ENCODE results near the gene TMEM247.

Gene TMEM247

DNA sequence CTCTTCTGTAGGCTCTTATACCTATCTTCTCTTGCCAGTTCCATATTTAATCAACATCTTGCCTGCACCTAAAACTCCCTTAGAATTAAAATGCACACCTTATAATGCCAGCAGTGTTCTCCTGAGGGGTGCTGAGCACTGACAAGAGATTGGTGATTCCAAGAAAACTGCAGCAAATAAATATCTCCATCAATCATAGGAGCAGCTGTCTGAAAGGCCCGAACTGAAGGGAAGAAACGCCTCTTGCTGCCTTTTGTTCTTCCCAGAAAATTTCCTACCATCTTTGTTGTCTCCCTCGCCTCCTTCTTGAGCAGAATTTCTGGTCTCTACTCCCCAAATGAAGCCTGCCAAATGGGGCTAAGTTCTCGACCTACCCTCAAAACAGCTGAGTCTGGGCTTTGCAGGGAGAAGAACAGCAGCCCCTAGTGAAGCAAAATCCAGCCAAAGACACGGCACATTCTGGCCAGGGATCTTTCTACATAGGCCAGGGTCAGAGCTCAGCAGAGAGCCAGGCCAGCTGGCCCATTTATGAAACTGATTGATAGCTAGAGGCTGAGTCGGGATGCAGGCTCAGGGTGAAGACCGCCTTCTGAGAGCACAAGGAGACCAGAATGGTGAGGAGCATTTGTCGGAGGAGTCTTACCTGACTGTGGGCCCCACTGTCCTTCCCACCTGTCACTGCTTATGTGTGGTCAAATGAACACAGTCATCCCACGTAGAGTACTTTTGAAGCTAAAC lies 20.4 kb upstream of the TMEM247 start:
- Histone ChIP-seq H3K36me3 (replicated peaks; ENCODE audit: insufficient read depth, low read length) (no peaks in the 10 kb centered on the region), H3K4me2 (ENCODE audit: low read depth, low read length) (no peak overlapping the region), H3K4me1 (ENCODE audit: low read length) (peaks cover 18% of the 10 kb centered on the region), H3F3A (ENCODE audit: insufficient read depth, low read length) (peaks cover 7% of the 10 kb centered on the region), H2AFZ (ENCODE audit: low read length) (no peak overlapping the region), H3K27me3 (replicated peaks; ENCODE audit: insufficient read depth, low read length) (no peaks in the 10 kb centered on the region), H3K4me3 (ENCODE audit: low read length) (no peak overlapping the region), H3K27ac (ENCODE audit: low read length) (no peak overlapping the region), H3K79me2 (ENCODE audit: low read length) (no peaks in the 10 kb centered on the region), H3K9me2 (replicated peaks; ENCODE audit: insufficient read depth, low read length) (no peaks in the 10 kb centered on the region), H3K9ac (ENCODE audit: low read length) (no peak overlapping the region), H3K9me3 (replicated peaks; ENCODE audit: insufficient read depth, low read length) (no peaks in the 10 kb centered on the region), H4K20me1 (ENCODE audit: insufficient read depth, low read length) (no peaks in the 10 kb centered on the region)
- TF ChIP-seq EZH2phosphoT487 (IDR thresholded peaks at IDR 0.05; ENCODE audit: low read length) (no peak), EZH2 (optimal IDR thresholded peaks at IDR 0.05; ENCODE audit: low read depth, low read length) (no peak)
- TF ChIP-seq, protein P1, sequence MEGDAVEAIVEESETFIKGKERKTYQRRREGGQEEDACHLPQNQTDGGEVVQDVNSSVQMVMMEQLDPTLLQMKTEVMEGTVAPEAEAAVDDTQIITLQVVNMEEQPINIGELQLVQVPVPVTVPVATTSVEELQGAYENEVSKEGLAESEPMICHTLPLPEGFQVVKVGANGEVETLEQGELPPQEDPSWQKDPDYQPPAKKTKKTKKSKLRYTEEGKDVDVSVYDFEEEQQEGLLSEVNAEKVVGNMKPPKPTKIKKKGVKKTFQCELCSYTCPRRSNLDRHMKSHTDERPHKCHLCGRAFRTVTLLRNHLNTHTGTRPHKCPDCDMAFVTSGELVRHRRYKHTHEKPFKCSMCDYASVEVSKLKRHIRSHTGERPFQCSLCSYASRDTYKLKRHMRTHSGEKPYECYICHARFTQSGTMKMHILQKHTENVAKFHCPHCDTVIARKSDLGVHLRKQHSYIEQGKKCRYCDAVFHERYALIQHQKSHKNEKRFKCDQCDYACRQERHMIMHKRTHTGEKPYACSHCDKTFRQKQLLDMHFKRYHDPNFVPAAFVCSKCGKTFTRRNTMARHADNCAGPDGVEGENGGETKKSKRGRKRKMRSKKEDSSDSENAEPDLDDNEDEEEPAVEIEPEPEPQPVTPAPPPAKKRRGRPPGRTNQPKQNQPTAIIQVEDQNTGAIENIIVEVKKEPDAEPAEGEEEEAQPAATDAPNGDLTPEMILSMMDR (IDR thresholded peaks at IDR 0.05; ENCODE audit: low read length), result no peak
- no peak for DNase-seq

DNA sequence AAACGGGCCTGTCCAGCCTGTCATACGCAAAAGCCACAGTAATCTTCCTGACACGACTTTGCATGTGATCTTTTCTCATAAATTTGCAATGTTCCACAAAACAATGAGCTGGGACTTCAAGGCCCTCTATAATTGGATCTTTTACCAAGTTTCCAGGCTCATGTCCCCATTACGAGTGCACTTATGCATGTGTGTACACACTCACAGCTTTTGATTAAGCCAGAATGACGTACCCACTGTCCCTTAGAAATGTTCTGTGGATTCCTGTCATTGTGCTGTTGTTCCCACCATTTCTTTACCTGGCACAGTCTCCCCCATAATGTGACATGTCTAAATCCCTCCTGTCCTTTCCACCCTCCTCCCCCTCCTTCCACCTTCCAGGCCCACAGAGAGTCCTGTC lies 19.7 kb upstream of the TMEM247 start:
- no peak for DNase-seq
- H3K36me3 ChIP-seq (replicated peaks; ENCODE audit: insufficient read depth, low read length), result no peaks in the 10 kb centered on the region
- H3K27ac ChIP-seq (ENCODE audit: low read length), result no peak overlapping the region
- H3K27me3 ChIP-seq (replicated peaks; ENCODE audit: insufficient read depth, low read length), result no peaks in the 10 kb centered on the region
- peaks cover 18% of the 10 kb centered on the region for H3K4me1 ChIP-seq (ENCODE audit: low read length)
- no peaks in the 10 kb centered on the region for H3K9me3 ChIP-seq (replicated peaks; ENCODE audit: insufficient read depth, low read length)
- no peak overlapping the region for H3K9ac ChIP-seq (ENCODE audit: low read length)
- H2AFZ ChIP-seq (ENCODE audit: low read length), result no peak overlapping the region
- no peaks in the 10 kb centered on the region for H4K20me1 ChIP-seq (ENCODE audit: insufficient read depth, low read length)
- peaks cover 7% of the 10 kb centered on the region for H3F3A ChIP-seq (ENCODE audit: insufficient read depth, low read length)
- H3K4me3 ChIP-seq (ENCODE audit: low read length), result no peak overlapping the region
- TF ChIP-seq EZH2phosphoT487 (IDR thresholded peaks at IDR 0.05; ENCODE audit: low read length) (no peak), EZH2 (optimal IDR thresholded peaks at IDR 0.05; ENCODE audit: low read depth, low read length) (no peak)
- TF ChIP-seq, protein P1 (IDR thresholded peaks at IDR 0.05; ENCODE audit: low read length), result no peak
- H3K9me2 ChIP-seq (replicated peaks; ENCODE audit: insufficient read depth, low read length), result no peaks in the 10 kb centered on the region
- H3K4me2 ChIP-seq (ENCODE audit: low read depth, low read length), result no peak overlapping the region
- no peaks in the 10 kb centered on the region for H3K79me2 ChIP-seq (ENCODE audit: low read length)

DNA sequence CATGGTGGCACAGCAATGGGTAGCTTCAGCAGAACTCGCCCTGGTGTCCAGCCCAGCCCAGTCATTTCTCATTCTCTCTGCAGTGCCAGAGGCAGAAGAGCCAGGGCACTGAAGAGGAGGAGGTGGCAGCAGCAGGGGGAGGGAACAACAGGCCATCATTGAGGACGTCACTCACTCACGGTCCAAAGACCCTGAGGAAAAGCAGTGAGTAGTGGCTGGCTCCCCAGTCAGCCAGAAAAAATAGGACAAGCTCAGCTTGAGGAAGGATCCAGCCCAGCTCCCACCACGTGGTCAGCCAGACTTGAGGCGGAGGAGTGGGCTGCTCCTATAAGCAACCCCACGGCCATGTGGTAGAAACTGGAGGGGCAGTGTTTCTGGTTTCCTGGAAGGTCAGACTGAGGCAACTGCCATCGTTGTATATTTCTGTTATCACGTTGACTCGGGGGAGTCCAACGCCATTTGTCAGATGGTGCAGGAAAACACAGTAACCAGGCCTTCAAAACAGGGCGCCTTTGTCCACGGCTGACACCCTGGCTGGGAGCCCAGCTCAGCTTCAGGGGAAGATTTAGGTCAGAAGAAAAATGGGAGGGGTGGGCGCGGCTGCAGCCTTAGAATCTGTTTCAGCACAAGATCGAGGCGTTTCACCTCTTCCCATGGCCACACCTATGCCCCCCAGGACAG lies 19.0 kb upstream of the TMEM247 start:
- Histone ChIP-seq H3K4me2 (ENCODE audit: low read depth, low read length) (no peak overlapping the region), H3K4me3 (ENCODE audit: low read length) (no peak overlapping the region), H3K27me3 (replicated peaks; ENCODE audit: insufficient read depth, low read length) (no peaks in the 10 kb centered on the region), H3K79me2 (ENCODE audit: low read length) (no peaks in the 10 kb centered on the region), H2AFZ (ENCODE audit: low read length) (no peak overlapping the region), H3K9ac (ENCODE audit: low read length) (no peak overlapping the region), H3K9me3 (replicated peaks; ENCODE audit: insufficient read depth, low read length) (no peaks in the 10 kb centered on the region), H3K4me1 (ENCODE audit: low read length) (peaks cover 18% of the 10 kb centered on the region), H3F3A (ENCODE audit: insufficient read depth, low read length) (peaks cover 7% of the 10 kb centered on the region), H4K20me1 (ENCODE audit: insufficient read depth, low read length) (no peaks in the 10 kb centered on the region), H3K36me3 (replicated peaks; ENCODE audit: insufficient read depth, low read length) (no peaks in the 10 kb centered on the region), H3K27ac (ENCODE audit: low read length) (no peak overlapping the region), H3K9me2 (replicated peaks; ENCODE audit: insufficient read depth, low read length) (no peaks in the 10 kb centered on the region)
- TF ChIP-seq, protein P1 (IDR thresholded peaks at IDR 0.05; ENCODE audit: low read length), result no peak
- TF ChIP-seq EZH2phosphoT487 (IDR thresholded peaks at IDR 0.05; ENCODE audit: low read length) (no peak), EZH2 (optimal IDR thresholded peaks at IDR 0.05; ENCODE audit: low read depth, low read length) (no peak)
- no peak for DNase-seq
